HuH-7 (cell line): ENCODE measurements around the gene ABLIM2.

Source experiments
- DNase-seq: peaks from one replicate; pipeline ENCODE4 v3.0.0; 2011; ENCODE audit warnings: low spot score

The ABLIM2 gene

DNA sequence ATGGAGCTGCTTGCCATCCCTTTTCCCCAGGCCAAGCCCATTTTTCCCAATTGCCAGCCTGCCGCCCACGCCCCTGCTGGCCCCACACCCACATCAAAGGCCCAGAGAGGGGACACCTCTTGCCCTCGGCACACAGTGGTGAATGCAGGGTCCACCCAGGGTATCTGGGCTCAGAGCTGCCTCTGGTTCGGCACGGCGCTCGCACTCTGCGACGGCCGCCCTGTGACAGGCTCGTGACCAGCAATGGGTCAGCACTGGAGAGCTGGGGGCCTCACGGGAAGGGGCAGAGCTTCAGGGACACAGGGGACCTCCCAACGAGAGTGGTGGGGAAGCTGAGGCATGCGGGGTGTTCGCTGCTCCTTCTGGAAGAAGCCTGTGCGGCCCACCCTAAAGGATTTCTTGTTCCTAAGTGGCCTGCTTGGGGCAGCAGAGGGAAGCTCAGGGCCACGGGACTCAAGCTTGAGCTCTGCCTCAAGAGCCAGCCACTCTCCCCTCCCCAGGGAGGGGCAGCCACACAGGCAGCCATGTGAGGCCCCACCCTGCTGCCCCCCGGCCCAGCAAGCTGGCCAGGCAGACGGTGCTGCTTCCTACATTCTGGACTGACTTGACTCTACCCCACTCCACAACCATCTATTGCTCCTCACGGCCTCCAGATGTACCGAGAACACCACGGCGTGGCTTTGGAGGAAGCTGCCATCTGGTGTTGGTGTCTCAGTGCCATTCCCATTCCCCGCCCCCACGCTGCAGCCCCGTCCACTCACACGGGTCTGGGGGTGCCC lies 73.7 kb downstream of the ABLIM2 start:
- no peak for DNase-seq

DNA sequence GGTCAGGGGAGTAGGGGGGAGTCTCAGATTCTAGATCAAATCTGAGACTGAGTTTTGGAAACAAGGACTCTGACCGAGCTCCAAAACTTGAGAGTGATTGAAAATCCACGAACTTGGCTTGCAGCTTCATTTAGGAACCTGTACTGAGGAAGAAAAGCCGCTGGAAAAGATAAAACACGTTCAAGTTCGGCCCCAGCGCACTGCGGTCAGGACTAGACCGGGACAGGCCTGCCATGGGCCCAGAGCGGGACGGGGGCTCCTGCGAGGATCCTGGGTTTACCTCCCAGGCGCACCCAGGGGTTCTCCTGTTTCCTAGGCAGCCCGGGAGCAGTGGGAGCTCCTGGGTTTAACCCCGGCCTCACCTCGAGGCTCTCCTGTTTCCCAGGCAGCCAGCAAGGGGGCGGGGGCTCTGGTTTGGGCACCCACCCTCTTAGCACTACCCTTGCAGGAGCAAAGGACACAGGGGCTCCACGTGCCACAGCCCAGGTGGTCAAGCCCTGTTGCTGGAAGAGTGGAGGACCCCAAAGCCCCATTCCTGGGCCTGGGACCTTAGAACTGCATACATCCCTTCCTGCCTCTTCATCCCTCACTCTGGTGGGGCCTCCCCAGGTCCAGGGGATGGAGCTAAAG lies 74.5 kb downstream of the ABLIM2 start:
- DNase-seq = no peak

DNA sequence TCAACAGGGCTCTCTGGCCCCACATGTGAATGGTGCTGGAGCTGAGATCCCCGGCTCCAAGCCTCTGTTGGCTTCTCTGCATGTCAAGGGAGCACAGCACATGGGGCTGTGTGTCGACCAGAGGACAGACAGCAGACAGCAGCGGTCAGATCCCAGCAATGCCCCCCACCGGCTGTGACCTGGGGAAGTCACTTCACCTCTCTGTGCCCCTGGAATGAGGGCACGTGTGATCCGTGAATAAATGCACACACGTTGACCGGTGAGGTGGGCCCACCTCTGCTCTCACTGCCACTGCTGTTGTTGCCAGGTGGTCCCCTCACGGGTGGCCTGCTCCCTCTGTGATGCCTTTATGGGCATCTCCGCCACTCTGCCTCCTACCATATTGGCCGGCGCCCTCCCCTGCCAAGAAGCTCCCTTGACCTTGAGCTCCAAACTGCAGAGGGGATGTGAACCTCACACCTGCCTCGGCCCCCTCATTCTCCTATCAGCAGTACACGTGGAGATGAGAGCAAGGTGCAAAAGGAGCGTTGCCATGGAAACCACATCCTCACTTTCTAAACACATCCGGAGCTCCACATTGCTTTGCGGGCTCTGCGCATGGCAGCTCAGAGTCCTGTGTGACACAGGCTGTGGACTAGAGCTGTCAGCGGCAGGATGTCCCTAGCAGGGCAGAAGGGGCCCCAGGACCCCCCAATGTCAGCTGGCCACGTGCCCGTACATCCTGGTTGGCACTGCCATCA lies 75.4 kb downstream of the ABLIM2 start:
- no peak for DNase-seq

DNA sequence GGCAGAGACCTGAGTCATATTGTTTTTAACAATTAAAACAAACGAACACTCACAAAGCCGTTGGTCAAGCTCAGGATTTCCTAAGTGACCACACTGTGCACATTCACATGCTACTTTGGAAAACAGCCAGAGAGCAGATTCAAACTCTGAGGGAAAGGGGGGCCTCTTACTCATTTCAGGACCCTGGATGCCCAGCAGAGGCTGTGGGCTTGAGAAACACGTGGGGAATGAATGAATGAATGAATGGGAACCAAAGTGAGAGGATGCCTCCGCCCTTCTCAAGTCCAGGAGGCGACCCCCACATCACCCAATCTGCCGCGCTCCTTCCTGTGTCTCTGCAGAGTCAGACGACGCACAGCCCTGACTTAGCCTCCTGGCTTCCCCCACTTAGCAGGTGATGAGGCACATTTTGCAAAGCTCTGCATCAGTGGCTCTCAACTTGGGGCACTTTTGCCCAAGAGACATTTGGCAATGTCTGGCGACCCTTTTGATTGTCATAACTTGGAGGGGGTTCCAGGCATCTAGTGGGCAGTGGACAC lies 76.0 kb downstream of the ABLIM2 start:
- no peak for DNase-seq

GRCh38 chr4:8081621-8082516 lies 76.7 kb downstream of the ABLIM2 start:
- DNase-seq = no peak

GRCh38 chr4:8081171-8081570 lies 77.4 kb downstream of the ABLIM2 start:
- DNase-seq = no peak

DNA sequence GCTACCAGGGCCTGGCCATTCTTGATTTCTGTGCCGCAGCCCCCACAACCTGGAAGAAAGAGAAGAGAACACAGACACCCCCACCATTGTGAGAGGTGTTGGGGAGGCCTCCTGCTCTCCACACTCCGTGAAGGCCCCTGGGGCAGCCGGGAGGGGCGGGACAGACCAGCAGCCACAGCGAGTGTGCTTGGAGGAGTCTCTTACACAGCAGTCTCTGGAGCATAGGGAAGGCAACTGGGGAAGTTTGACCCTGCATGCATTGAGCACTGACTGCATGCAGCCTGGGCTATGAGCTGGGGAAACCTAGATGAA lies 77.9 kb downstream of the ABLIM2 start:
- no peak for DNase-seq

GRCh38 chr4:8079916-8080753 lies 78.5 kb downstream of the ABLIM2 start:
- DNase-seq = no peak

GRCh38 chr4:8079031-8079885 lies 79.4 kb downstream of the ABLIM2 start:
- peak; percentile 55 for DNase-seq

- DNase-seq = no peak
Measured at GRCh38 chr4:8078610-8079015, 80.0 kb downstream of the ABLIM2 start.

- DNase-seq = no peak
Measured at GRCh38 chr4:8078109-8078494, 80.5 kb downstream of the ABLIM2 start.

- no peak for DNase-seq
Measured at GRCh38 chr4:8077181-8078108, 81.2 kb downstream of the ABLIM2 start.

GRCh38 chr4:8076023-8076422 lies 82.6 kb downstream of the ABLIM2 start:
- DNase-seq = no peak

- no peak for DNase-seq
Measured at GRCh38 chr4:8073206-8073863, 85.3 kb downstream of the ABLIM2 start.

DNA sequence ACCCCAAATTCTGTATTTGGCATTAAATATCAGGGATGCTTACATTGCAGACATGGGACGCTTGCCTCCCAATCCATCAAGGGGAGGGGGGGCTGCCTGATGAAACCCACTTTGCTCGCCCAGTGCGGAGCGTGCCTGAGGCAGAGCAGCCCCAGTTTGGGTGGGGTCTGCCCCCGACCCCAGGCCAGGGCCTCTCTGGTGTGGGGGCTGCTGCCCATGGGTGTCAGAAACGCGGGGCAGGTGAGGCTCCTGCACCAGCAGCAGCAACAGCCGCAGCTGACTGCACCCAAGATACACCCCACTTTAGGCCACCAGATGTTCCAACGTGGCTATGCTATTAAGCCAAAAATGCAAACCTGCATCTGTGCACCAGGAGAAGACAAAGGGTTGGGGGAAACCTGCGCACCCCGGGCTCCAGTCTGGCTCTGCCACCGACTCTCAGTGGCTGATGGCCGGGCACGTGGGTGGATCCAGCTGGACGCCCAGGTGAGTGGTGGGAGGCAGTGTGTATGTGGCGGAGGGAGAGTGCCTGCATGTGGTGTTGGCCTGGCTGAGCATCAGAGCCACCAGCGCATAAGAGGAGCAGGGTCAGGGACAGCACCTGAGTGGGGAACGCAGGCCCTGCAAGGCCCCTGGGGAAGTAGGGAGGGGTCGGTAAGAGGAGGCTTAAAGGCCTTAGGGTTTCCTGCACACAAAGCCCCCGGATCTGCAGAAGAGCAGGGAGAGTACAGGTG lies 86.2 kb downstream of the ABLIM2 start:
- DNase-seq = no peak

DNA sequence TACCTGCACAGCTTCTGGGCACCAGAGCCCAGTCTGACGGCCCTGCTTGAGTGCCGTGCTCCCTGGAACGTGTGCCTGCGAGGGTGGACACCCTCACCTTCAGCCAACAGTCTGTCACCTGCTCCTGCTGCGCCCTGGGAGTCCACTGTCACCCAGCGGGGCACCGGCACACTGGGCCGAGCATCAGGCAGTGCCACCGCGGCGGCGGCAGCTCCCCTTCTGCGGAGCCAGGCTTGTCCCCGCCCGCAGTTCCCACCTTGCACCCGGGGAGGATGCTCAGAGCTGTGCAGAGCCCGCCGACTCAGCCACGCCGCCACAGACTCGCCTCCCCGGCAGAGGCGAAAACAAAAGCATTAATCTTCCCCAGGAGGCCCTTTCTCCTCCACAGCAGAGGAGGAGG lies 86.8 kb downstream of the ABLIM2 start:
- DNase-seq = no peak
